Dermis blood vessel endothelial cell (primary cell): ENCODE data around the gene URM1. TPM values are rescaled to one million over a fixed set of nuclear protein-coding genes. Genes with fewer than 3 reads are reported as not detected.

Source experiments
- DNase-seq: peaks from one replicate; pipeline ENCODE4 v3.0.0; 2010
- total RNA-seq: library from RNA; depleted of rRNA; stranded (reverse); fragments of >200 nt; gene quantifications from 2 replicates; pipeline ENCODE4 v1.2.3, GENCODE V29; 2014

The URM1 gene
- total RNA-seq, 1 donor from 2014 or later = 64.8 TPM

DNA sequence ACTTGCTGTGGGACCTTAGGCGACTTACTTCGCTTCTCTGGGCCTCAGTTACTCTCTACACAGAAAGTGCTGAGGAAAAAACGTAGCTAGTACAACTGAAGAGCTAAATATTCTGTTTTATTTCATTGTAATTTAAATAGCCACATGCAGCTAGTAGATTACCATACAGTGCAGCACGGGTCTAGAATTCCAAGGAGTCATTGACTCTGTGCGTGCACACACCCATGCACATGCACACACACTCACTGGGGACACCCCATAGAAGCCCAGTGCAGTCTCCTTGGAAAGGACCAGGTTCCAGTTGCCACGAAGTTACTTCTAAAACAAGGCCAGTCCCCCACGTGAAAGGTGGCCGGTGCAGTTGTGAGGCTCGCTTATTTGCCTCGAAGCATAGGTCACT, 17.0 kb downstream of the URM1 start:
- DNase-seq = no peak

DNA sequence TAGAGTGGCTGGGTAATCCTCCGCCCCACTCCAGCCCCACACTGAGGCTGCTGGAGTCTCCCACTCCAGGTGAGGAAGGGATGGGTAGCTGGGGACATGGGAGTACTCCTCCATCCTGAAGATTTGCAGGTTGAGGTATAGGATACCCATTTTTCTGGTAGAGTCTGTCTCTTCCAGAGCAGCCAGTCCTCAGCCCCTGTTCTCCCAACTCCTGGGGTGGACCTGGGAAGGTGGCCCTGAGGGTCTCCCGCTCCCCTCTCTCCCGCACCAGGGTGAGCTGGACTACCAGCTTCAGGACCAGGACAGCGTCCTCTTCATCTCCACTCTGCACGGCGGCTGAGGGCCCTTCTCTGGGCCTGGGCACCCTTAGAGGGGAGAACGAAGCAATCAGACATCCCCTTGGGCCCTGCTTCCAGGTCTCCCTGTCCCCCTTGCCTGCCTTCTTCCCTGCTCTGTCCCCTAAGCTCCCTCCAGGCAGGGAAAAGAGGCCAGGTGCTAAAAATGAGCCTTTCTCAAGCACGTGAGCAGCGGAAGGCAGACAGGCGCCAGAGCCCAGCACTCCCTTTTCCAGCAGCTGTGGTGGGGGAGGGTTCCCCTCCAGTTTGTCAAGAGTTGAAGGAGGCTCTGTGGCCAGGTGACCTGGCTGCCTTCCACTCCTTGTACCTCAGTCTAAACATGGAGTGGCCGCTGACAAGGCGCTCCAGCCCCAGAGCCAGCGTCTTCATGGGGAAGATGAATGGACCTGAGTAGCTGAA, 18.4 kb downstream of the URM1 start:
- DNase-seq = no peak

DNA sequence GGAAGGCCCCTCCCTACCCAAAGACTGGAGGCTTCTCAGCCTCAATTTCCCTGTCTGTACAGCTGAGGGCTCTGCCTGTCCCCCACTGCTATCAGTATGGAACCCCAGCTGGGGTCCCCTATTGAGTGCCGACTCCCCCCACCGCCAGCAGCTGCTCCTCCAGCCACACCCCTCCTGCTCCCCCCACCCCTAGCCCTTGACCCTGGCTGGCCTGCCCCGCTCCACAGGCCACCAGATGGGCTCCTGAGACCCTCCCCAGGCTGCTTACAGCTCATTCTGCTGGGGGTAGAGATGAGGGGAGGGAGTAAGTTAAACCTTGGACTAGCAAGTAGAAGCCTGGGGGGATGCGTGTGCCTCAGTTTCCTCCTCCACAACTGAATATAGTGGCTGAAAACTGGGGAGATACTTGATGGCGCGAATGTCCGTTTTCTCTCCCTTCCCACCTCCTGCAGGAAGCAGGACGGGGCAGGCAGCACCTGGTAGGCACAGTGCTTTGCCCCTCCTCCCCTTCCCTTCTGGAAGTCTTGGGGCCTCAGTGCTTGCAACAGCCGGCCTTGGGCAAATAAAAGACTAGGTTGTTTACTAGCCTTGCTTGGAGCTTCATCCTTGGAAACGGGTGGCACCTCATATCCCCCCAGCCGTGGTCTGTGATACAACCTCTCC, 19.1 kb downstream of the URM1 start:
- no peak for DNase-seq

DNA sequence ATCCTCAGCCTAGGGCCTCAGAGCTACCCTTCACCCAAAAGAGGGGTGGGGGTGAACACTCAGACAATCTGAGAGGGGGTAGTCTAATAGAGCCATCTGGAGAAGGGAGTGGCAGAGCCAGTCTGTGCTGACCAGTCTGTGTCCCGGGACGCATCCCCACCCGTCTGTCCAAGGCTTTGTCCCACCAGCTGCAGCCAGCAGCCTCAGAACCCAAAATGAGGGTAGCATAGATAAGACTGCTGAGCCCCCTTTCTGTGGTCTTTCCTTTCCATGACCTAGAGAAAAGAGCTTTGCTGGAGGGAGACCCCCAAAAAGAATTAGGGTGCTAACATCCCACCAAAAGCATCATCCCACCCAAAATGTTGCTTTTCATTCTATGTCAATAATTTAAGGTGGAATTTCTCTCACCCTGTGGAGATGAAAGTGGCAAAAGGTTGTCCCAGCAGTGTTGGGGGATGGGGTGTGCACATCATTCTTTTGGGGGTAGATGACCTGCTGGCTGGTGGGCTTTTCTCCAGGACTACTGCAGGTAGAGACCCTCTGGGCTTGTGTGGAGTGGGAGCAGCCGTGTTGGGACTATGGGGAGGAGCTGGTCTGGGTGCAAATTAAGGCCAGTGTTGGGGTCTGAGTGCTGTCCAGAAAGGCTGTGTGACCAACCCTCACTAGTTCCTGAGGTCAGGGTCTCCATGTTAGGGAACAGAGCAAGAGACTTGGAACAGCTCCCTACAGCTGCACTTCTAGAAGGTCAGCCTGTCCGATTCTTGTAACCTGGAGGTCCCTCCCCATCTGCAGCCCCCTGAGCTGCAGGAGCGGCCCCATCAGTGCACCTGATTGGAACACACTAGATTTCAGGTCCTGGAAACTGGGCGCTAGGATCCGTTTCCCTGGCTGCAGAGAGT, 19.9 kb downstream of the URM1 start:
- no peak for DNase-seq

DNA sequence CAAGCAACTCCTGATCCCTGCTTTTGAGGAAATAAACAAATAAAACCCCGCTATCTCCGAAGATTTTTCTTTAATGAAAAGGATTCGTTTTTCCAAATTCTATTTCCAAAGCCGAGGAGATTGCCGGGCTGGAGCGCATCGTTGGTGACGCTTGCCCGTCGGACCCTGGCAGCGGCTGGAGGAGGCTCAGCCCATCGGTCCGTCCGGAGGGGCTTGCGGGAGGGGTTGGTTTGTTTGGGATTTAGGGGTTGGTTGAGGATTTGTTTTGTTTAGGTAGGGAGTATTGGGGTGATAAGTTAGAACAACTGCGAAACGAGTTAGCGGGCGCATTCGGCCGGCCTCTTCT, 20.8 kb downstream of the URM1 start:
- no peak for DNase-seq

DNA sequence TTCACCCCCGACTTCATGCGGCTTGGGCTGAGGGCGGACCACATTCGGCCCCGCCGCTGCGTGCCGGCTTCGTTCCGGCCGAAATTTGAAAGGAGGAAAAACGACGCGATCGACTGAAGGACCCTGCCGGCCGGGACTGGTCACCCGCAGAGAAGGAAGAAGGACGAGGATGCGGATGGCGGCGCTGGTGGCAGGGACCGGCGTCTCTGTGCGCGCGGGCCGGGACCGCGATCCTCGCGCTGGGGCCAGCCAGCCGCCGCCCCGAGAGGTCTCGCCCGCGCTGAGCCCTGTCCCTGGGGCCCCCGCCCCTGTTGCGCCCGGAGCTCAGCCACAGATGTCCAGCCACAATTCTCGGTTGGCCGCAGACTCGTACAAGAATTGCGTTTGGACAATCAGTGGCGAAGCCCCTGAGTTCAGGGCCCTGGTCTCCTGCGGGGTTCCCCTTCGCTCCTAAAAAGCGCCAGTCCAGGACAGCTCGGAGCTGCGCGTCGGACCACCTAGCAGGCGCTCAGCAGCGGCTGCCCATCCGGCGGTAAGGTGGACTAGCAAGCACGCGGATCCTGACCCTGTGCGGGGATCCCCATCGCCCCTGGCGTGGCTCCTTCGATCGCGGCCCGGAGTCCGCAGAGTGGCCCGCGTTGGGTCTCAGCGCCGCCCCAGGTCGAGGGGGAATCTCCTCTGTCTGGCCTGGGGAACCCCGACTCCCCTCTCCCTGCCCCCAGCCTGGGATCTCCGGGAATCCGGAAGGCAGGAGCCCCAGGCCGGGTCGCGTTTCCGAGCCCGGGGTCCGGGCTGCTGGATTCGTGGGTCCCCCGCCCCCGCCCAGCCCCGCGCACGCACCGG, 21.3 kb downstream of the URM1 start:
- DNase-seq = no peak

DNA sequence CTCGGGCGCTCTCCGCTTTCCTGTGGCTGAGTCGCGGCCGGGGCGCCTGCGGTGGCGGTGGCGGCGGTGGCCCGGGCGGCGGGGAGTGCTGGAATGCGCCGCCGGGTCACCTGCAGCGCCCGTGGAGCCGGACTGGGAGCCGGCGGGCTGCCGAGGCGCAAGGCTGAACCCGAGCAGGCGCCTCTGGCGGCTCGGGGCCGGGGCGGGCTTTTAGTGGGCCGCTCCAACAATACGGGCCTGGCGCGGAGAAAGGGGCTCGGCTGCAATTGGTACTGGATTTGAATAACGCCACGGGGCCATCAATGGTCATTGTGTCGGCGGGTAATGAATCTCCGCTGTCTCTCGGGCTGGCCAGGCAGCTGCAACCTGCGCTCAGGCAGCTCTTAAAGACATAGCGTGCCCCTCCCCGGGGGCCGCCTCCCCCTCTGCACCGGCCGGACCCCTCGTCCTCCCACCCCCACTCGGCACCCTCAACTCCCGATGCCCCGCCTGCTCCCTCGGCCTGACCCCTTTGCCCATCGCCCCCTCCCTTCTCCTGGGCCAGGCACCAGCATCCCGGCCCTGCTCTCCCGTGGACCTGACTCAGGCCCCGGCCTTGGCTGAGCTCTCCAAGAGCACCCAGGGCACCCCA, 22.1 kb downstream of the URM1 start:
- no peak for DNase-seq

DNA sequence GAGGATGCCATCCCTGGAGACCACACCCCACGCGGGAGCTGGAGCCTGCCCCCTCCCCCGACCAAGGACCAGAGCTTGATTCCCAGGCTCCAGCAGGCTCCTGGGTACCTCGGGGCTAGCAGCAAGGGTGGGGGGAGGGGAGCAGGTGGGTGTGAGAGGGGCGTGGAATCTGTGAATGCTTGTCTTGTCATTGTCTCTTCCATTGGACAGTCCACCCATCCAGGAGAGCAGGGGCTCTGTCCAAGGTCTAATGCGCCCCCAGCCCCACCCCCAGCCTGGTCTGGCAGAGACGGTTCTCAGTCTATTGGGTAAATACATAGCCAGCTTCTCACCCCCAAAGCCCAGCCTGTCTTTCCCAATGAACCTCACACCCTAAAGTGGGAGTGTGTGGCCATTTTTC, 22.8 kb downstream of the URM1 start:
- no peak for DNase-seq

DNA sequence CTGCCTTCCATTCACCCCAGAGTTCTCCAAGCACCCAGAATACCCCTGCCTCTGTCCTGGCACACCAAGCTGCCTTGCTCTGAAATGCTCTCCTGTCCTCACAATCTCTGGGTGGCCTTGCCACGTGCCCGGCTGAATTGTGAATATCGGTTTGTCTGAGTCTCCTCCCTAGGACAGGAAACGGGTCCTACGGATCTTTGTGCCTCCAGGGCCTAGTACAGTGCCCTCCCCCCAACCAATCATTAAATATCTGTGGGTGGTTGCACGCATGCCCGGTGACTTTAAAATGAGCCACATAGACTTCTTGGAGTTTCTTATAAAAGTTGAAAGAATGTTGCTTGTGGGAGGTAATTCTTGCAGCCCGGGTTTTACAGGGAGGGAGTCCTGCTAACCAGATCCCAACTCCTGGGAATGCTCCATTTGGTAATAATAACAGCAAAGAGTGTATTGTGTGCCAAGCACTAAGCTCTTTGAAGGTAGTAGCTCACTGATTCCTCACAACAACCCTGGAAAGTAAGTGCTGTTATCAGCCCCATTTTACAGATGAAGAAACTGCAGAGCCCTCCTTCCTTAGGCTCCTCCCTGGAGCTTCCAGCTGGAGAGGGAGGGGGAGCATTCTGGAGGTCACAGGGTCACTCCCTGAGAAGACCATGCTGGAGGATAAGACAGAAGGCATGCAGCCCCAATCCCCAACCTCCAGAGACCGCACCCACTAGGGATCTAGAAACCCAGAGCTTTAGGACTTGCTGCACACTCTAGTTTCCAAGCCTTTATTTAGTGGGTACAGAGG, 23.4 kb downstream of the URM1 start:
- DNase-seq = no peak

DNA sequence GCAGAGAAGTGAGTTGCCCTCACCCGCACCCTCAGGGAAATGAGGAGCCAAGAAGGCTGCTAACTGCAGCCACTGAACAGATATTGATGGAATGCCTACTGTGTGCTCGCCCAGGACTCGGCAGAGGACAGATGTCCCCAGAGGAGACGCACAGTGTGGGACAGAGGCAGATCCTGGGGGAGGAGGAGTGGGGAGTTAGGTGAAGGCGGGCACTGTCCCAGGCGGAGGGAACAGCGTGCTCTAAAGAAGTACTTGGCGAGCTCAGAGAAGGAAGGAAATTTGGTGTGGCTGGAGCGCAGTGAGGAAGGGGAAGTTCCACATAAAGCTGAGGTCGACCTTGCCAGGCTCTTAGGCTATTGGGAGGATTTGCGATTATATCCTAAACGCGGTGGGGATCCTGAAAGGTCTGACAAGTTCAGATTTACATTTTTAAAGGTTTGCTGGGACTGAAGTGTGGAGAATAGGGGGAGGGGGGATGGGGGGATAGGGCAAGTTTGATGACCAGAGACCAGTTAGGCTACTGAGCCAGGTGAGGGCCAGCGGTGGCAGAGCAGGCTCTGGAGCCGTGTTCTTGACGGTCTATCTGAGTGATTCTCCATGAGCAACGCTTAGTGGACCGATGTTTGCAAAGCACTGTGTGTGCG, 25.9 kb downstream of the URM1 start:
- DNase-seq = peak; percentile 48

DNA sequence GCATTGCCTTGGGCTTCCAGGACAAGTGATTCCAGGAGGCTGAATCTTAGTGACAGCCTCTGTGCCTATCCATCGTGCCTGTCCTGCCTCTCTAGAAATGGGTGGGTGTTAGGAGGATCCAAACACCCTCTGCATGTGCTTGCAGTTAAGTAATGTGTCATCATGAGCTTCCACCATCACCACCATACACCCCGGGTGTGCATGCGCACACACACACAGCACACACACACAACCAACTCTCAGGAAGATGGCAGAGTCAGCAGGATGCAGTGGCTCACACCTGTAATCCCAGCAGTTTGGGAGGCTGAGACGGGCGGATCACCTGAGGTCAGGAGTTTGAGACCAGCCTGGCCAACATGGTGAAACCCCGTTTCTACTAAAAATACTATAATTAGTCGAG, 26.7 kb downstream of the URM1 start:
- no peak for DNase-seq

DNA sequence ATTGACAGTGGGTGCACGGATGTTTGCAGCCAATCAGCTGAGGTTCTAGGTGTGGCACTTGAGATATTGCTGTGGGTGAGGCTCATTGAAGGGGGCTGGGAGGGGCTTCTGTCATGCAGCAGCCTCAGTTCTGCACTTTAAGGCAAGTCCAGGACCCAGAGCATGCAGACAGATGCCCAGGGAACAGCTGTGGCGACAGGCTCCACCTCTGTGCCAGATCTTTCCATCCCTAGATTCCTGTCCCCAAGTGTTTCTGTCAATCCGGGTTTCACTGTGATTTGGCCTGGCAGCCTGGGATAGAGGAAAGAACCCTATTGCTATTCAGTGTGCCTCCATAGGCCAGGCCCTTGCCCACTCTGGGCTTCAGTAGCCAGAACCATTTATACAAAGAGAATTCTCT, 28.7 kb downstream of the URM1 start:
- DNase-seq = no peak

DNA sequence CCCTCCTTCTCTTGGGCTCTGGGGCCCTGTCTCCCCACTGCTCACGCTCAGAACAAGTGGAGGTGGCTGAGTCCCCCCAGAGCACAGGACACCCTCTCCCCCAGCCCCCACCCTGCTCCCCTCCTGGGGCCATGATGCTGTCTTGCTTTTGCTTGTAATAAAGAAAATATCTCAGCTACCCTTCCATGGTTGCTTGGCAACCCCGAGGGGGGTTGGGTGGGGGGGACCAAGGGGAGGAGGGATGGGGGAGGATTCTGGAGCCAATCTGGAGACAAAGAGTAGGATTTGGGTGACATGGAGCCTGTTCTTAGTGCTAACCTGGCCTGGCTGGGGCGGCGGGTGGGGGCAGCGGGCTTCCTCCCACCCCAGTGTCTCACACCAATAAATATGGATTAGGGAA, 33.4 kb downstream of the URM1 start:
- no peak for DNase-seq

DNA sequence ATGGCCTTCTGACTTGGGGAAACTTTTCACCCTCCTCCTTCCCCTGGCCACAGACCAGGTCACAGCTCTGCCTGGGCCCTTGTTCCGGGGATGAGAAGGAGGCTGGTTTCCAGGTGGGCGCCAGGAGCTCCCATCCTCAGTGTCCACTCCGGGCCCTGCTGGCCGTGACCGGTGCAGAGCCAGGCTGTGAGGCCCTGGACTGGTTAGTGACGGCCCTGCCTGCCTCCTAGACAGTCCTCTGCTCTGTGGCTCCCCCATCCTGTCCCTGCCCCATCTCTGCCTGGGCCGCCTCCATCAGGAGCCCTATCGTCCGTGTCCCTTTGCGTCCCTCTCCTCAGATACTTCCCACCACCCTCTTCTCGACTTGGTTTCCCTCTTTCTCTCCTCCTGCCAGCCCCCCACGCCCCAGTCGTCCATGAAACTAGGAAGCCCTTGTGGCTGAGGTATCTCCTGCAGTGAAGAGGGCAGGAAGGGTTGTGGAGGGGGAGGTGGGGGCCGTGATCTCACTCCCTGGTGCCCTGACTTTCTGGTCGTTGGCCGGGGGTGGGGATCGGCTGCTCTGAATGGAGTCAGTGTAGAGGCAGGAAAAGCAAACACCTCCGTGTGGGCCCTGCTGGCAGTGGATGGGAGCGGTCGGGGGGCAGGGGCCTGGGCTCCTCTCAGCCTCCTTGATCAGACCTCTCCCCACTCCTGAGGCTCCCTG, 34.1 kb downstream of the URM1 start:
- no peak for DNase-seq

DNA sequence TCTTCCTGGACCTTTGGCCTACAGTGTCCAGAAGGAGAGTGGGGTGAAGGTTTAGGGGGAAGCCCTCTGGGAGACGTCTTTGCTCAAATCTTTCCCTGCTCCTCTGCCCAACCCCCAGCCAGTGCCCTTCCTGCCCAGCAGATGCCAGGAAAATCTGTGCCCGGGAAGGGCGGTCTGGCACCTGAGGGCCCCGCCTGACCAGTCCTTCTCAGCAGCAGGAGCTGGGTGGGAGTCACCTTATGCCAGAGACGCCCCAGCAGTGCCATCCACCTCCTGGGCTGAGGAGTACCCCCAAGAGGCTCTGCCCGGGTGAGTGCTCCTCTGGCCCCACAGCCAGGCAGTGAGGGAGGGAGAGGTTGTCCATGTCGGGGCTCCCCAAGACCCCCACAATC, 34.6 kb downstream of the URM1 start:
- no peak for DNase-seq

DNA sequence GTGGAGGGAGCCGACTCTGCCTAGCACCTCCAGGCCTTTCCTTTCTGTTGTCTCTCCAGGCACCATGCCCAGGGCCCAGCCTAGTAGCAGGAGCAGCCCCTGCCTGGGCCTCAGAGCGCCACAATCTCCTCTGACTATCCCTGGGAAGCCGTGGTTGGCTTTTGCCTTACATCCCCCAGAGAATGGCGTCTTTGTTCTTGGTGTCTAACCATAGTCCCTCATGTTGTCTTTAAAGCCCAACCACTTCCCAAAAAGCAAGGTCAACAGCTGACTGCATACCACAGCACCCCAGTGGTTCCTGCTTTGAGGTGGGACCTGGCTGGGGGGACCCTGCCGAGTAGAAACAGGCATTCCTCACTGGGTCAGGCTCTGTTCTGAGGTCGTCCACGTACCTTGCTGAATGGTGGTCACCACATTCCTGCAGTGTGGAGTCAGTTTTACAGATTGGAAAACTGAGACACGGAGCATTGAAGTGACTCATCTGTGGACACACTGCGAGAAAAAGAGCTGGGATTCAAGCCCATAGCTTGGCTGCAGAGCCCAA, 35.7 kb downstream of the URM1 start:
- DNase-seq = no peak

DNA sequence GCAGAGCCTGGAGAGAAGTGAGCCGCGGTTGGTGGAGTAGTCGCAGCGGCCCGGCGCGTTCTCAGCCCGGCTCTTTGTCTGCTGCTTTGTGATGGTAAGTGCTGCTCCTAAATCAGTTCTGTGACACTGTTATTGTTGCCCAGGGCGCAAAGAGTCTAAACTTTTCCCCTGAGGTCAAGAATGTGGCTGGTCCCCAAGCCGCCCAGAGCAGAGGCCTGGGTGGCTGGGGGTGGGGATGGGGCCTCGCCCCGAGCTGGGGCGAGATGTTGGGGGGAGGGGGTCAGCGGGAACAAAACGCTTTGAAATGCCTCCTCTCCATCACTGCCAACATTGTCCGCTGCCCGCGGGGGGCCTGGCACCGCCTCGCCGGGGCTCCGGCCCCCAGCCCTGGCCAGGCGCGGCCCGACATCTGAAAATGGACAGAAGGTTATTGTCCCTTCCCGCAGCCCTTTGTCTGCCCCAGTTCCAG, 37.8 kb downstream of the URM1 start:
- DNase-seq = no peak

DNA sequence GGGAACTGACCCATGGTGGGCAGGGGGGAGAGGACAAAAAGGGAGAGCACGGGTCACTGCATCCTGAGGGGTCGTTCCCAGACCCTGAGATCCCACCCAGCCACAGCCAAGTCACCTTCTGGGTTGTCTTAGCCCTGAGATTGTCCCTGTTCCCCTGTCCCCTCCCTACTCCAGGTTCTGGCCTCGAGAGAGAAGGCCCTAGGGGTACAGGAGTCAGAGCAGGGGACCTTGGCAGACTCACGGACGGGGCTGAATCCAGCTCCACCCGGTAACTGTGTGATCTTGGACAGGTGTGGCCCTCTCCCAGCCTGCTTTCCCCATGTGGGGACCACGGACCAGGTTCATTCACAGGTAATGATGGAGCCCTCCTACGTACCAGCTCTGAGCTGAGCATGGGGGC, 38.3 kb downstream of the URM1 start:
- no peak for DNase-seq

DNA sequence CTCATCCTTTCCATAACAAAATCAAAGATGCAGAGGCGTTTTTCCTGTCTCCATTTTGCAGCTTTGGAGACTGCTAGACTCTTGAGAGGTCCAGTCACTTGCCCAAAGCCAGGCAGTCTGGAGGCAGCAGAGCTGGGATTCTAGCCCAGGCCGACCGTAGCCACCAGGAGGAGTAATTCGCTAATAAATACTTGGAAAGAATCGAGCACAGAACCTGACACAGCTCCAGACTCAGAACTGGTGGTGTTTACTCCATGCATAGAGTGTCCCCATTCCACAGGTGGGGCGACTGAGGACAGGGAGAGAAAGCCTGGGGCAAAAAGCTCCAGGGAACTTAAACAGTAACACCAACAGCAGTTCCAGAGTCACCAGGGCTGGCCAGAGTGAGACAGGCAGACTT, 38.8 kb downstream of the URM1 start:
- DNase-seq = peak; percentile 63
